Astrocyte (in vitro differentiated cells and primary cell): ENCODE measurements around the gene USP3. TPM values are rescaled to one million over a fixed set of nuclear protein-coding genes. Genes with fewer than 3 reads are reported as not detected.

ENCODE experiments used
- DNase-seq: peaks from one replicate; pipeline ENCODE4 v3.0.0-alpha.2; 2010; ENCODE audit warnings: low read depth
- FAIRE-seq: peaks from 2 replicates; lab custom pipeline; 2011; peaks lifted over from hg19 to GRCh38; lab: Jason Lieb, UNC
- H2AFZ ChIP-seq: 2 replicates; pipeline ENCODE4 v1.6.0; 2012; ENCODE audit warnings: low read depth, low read length, inconsistent platforms
- H3K27ac ChIP-seq: 2 replicates; pipeline ENCODE4 v1.5.1; 2011; ENCODE audit warnings: low read depth, low read length, inconsistent platforms
- H3K27me3 ChIP-seq: 2 replicates; pipeline ENCODE4 v1.6.0; 2011; ENCODE audit warnings: low read length, inconsistent platforms; ENCODE audit not compliant: insufficient read depth
- H3K36me3 ChIP-seq: 2 replicates; pipeline ENCODE4 v1.5.1; 2011; ENCODE audit warnings: low read length, inconsistent platforms; ENCODE audit not compliant: insufficient read depth
- H3K4me1 ChIP-seq: 2 replicates; pipeline ENCODE4 v1.5.1; 2011; ENCODE audit warnings: low read length, inconsistent platforms; ENCODE audit not compliant: insufficient read depth
- H3K4me2 ChIP-seq: 2 replicates; pipeline ENCODE4 v1.6.0; 2012; ENCODE audit warnings: low read length, inconsistent platforms
- H3K4me3 ChIP-seq: 2 replicates; pipeline ENCODE4 v1.5.1; 2011; ENCODE audit warnings: low read depth, mild to moderate bottlenecking, low read length, inconsistent platforms; ENCODE audit not compliant: insufficient read depth
- H3K79me2 ChIP-seq: 2 replicates; pipeline ENCODE4 v1.6.0; 2012; ENCODE audit warnings: mild to moderate bottlenecking, low read length, inconsistent platforms; ENCODE audit not compliant: insufficient read depth
- H3K9ac ChIP-seq: 2 replicates; pipeline ENCODE4 v1.6.0; 2012; ENCODE audit warnings: mild to moderate bottlenecking, low read length, inconsistent platforms
- H3K9me3 ChIP-seq: 2 replicates; pipeline ENCODE4 v1.5.1; 2012; ENCODE audit warnings: low read depth, mild to moderate bottlenecking, low read length, inconsistent platforms; ENCODE audit not compliant: insufficient read depth
- H4K20me1 ChIP-seq: 2 replicates; pipeline ENCODE4 v1.6.0; 2012; ENCODE audit warnings: low read length, inconsistent platforms; ENCODE audit not compliant: insufficient read depth
- H3K27ac Mint-ChIP-seq: one replicate; pipeline ENCODE4 v1.8.0; 2021; ENCODE audit warnings: mild to moderate bottlenecking, mixed read lengths; ENCODE audit not compliant: unreplicated experiment
- H3K27me3 Mint-ChIP-seq: one replicate; pipeline ENCODE4 v1.8.0; 2021; ENCODE audit warnings: low read depth, mixed read lengths; ENCODE audit not compliant: unreplicated experiment
- H3K36me3 Mint-ChIP-seq: one replicate; pipeline ENCODE4 v1.8.0; 2021; ENCODE audit warnings: low read depth, mixed read lengths; ENCODE audit not compliant: unreplicated experiment
- H3K4me1 Mint-ChIP-seq: one replicate; pipeline ENCODE4 v1.8.0; 2021; ENCODE audit warnings: low read depth, mixed read lengths; ENCODE audit not compliant: unreplicated experiment
- H3K4me3 Mint-ChIP-seq: one replicate; pipeline ENCODE4 v1.8.0; 2021; ENCODE audit warnings: mild to moderate bottlenecking, moderate library complexity, mixed read lengths; ENCODE audit not compliant: unreplicated experiment
- H3K9me3 Mint-ChIP-seq: one replicate; pipeline ENCODE4 v1.8.0; 2021; ENCODE audit warnings: mild to moderate bottlenecking, mixed read lengths; ENCODE audit not compliant: unreplicated experiment
- EZH2 ChIP-seq: IDR thresholded peaks from 2 replicates; pipeline ENCODE4 v1.6.1; 2012; ENCODE audit warnings: mild to moderate bottlenecking, low read length, inconsistent platforms; ENCODE audit not compliant: insufficient read depth
- total RNA-seq: library from RNA; stranded (reverse); gene quantifications from 2 replicates; pipeline ENCODE4 v1.2.1, GENCODE V29; 2021
- TF ChIP-seq, protein P1 (sequence below): IDR thresholded peaks from 2 replicates; pipeline ENCODE4 v1.5.1; 2011; ENCODE audit warnings: low read depth, mild to moderate bottlenecking, inconsistent platforms, low read length, moderate library complexity; ENCODE audit not compliant: insufficient read depth

USP3 gene
- total RNA-seq, 1 donor from 2014 or later = 38.1 TPM

DNA sequence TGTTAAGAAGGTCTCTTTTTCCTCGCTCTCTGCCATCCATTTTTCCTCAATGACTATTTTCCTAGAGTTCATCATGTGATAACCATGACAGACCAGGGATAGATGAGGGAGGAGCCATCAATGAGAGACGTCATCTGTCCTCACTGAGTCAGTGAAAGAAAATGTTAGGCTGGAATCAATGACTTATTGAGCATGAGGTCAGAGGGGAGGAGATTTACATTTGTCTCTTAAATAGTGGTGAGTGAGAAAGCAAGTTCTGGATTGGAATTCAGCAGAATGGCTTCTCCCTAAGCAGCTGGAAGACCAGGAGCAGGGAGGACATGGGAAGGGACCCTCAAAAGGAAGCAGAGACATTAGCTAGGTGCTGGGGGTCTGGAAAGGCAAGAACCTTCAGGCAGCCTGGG, 28.2 kb upstream of the USP3 start:
- Mint-ChIP-seq H3K4me1 (peaks cover 50% of the 10 kb centered on the region), H3K27me3 (peaks cover under 1% of the 10 kb centered on the region), H3K9me3 (no peaks in the 10 kb centered on the region), H3K27ac (peak overlapping the region; percentile 70), H3K36me3 (peaks cover 2% of the 10 kb centered on the region), H3K4me3 (no peak overlapping the region)
- no peaks in the 10 kb centered on the region for H3K36me3 ChIP-seq
- peak overlapping the region; percentile 59 for H3K9ac ChIP-seq
- H3K27ac ChIP-seq = peak overlapping the region; percentile 73
- H4K20me1 ChIP-seq = no peaks in the 10 kb centered on the region
- no peak overlapping the region for H3K4me3 ChIP-seq
- H3K9me3 ChIP-seq = no peaks in the 10 kb centered on the region
- peak overlapping the region; percentile 49 for H3K4me2 ChIP-seq
- H3K79me2 ChIP-seq = no peaks in the 10 kb centered on the region
- H2AFZ ChIP-seq = peak overlapping the region; percentile 44
- DNase-seq = peak; percentile 99
- peaks cover 41% of the 10 kb centered on the region for H3K4me1 ChIP-seq
- no peak for TF ChIP-seq EZH2
- TF ChIP-seq, protein P1, sequence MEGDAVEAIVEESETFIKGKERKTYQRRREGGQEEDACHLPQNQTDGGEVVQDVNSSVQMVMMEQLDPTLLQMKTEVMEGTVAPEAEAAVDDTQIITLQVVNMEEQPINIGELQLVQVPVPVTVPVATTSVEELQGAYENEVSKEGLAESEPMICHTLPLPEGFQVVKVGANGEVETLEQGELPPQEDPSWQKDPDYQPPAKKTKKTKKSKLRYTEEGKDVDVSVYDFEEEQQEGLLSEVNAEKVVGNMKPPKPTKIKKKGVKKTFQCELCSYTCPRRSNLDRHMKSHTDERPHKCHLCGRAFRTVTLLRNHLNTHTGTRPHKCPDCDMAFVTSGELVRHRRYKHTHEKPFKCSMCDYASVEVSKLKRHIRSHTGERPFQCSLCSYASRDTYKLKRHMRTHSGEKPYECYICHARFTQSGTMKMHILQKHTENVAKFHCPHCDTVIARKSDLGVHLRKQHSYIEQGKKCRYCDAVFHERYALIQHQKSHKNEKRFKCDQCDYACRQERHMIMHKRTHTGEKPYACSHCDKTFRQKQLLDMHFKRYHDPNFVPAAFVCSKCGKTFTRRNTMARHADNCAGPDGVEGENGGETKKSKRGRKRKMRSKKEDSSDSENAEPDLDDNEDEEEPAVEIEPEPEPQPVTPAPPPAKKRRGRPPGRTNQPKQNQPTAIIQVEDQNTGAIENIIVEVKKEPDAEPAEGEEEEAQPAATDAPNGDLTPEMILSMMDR = no peak
- H3K27me3 ChIP-seq = no peaks in the 10 kb centered on the region
- no peak for FAIRE-seq

DNA sequence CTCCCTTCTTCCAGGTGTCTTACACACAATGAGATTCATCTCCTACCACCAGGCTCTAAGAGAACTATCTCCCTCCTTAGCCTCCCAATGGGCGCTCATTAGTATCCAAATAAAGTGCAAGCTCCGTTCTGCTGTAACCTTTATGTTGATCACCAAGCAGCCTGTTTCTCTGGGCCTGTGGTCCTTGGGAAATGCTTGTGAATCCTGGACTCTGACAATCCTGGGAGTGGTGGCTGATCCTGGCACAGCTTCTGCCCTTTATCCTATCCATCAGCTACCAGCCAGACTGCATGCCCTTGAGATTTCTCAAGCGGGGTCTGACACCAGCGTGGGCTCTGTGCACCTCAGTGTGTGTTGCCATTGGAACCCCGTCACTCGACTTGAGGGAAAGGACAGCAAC, 26.1 kb upstream of the USP3 start:
- peaks cover 2% of the 10 kb centered on the region for H3K36me3 Mint-ChIP-seq
- H3K4me1 Mint-ChIP-seq = peaks cover 49% of the 10 kb centered on the region
- no peak overlapping the region for H3K27ac ChIP-seq
- TF ChIP-seq EZH2 = no peak
- TF ChIP-seq, protein P1 = no peak
- no peak for DNase-seq
- H3K9me3 Mint-ChIP-seq = no peaks in the 10 kb centered on the region
- H3K79me2 ChIP-seq = no peaks in the 10 kb centered on the region
- H3K9ac ChIP-seq = no peak overlapping the region
- H3K27me3 ChIP-seq = no peaks in the 10 kb centered on the region
- H3K4me3 Mint-ChIP-seq = no peak overlapping the region
- H3K36me3 ChIP-seq = no peaks in the 10 kb centered on the region
- H3K27me3 Mint-ChIP-seq = no peaks in the 10 kb centered on the region
- FAIRE-seq = no peak
- H3K27ac Mint-ChIP-seq = peak overlapping the region; percentile 8
- H3K4me2 ChIP-seq = no peak overlapping the region
- H2AFZ ChIP-seq = no peak overlapping the region
- H4K20me1 ChIP-seq = no peaks in the 10 kb centered on the region
- H3K4me1 ChIP-seq = peaks cover 41% of the 10 kb centered on the region
- H3K4me3 ChIP-seq = no peak overlapping the region
- no peaks in the 10 kb centered on the region for H3K9me3 ChIP-seq

DNA sequence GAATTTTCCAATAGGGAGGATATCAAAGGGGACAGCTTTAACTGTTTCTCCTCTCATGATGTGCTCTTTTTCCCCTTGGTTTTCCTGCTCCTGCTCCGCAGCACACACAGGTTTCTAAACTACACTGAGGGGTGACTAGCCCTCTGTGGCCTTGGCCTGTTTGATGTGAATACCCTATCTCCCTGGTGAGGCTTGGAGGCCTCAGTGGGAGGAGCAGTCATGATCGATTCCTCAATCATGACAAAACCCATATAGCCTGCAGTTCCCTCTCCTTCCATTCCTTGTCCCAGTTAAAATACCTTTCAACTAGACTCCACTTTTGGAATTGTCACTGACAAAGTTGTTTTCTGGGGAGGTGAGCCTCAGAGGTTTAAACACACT, 24.0 kb upstream of the USP3 start:
- H3K36me3 ChIP-seq = no peaks in the 10 kb centered on the region
- H3K4me1 ChIP-seq = peaks cover 35% of the 10 kb centered on the region
- peak overlapping the region; percentile 56 for H3K4me2 ChIP-seq
- H3K4me1 Mint-ChIP-seq = peaks cover 41% of the 10 kb centered on the region
- H3K9me3 ChIP-seq = no peaks in the 10 kb centered on the region
- H3K4me3 Mint-ChIP-seq = peak overlapping the region; percentile 57
- H3K27ac Mint-ChIP-seq = peak overlapping the region; percentile 93
- no peak overlapping the region for H3K4me3 ChIP-seq
- no peaks in the 10 kb centered on the region for H4K20me1 ChIP-seq
- TF ChIP-seq, protein P1 = no peak
- TF ChIP-seq EZH2 = no peak
- H3K9ac ChIP-seq = no peak overlapping the region
- no peak overlapping the region for H3K27ac ChIP-seq
- DNase-seq (no peak), FAIRE-seq (no peak)
- H3K27me3 ChIP-seq = no peaks in the 10 kb centered on the region
- H3K79me2 ChIP-seq = no peaks in the 10 kb centered on the region
- H3K9me3 Mint-ChIP-seq = no peaks in the 10 kb centered on the region
- H3K36me3 Mint-ChIP-seq = no peaks in the 10 kb centered on the region
- no peak overlapping the region for H2AFZ ChIP-seq
- H3K27me3 Mint-ChIP-seq = no peaks in the 10 kb centered on the region
